Measurements from ENCODE around the gene PALD1. TPM values are rescaled to one million over a fixed set of nuclear protein-coding genes. Genes with fewer than 3 reads are reported as not detected.

PALD1 gene
- total RNA-seq, 1 donor from 2014 or later, result 0.10 TPM

GRCh38 chr10:70534281-70534680, 55.7 kb downstream of the PALD1 start:
- intact Hi-C loops (cut with micrococcal nuclease), result no loop called here

- intact Hi-C loops (cut with micrococcal nuclease), result loop anchor here (5.0 kb wide), 1 partner anchor 153 kb away; the partner anchor contains the start of gene LRRC20
Measured at GRCh38 chr10:70535001-70535400, 56.4 kb downstream of the PALD1 start.

DNA sequence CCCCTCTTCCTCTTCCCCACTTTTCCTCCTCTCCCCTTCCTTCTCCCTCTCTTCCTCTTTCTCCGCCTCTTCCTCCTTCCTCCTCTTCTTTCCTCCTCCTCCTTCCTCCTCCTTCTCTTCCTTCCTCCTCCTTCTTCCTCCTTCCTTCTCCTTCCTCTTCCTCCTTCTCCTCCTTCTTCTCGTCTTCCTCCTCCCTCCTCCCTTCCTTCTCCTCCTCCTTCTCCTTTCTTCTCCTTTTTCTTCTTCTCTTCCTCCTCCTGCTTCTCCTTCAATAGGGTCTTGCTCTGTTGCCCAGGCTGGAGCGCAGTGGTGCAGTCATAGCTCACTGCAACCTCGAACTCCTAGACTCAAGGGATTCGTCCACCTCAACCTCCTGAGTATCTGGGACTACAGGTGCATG, 56.9 kb downstream of the PALD1 start:
- intact Hi-C loops (cut with micrococcal nuclease), result loop anchor here (5.0 kb wide), 1 partner anchor 153 kb away; the partner anchor contains the start of gene LRRC20

- intact Hi-C loops (cut with micrococcal nuclease), result loop anchor here (5.0 kb wide), 1 partner anchor 154 kb away; the partner anchor contains the start of gene LRRC20
Measured at GRCh38 chr10:70536196-70536861, 57.8 kb downstream of the PALD1 start.

DNA sequence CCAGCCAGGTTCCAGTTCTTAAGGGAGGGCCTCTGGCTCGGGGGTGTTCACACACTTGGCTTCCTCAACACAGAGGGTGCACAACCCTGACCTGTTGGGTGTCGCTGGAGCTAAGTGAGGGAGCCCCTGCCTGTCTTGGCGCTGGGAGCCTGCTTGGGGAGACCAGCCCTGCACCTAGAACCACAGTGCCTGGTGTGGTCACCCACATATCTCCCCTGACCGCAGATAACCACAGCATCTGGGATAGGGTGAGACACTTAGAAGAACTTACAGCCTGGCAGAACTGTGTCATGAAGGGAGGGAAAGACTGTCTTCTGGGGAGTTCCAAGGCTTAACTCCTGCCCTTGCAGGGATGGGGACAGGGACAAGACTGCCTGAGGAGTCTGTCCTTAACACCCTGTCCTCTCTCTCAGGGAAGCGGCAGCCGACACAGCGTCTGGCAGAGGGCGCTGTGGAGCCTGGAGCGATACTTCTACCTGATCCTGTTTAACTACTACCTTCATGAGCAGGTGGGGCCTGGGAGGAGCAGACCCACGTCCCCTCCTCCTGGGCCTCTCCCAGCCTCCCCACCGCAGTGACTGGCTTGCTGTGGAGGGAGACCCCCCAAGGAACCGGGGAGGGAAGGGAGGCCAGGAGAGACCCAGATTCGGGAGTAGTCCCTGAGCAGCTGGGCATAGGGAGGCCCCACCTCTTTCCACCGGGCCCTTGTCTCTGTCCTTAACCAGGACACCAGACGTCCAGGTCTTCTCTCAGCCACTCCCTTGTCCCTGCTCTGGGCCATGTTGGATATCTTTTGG, 59.0 kb downstream of the PALD1 start:
- intact Hi-C loops (cut with micrococcal nuclease), result loop anchor here (5.0 kb wide), 1 partner anchor 155 kb away; the partner anchor contains the start of gene LRRC20

DNA sequence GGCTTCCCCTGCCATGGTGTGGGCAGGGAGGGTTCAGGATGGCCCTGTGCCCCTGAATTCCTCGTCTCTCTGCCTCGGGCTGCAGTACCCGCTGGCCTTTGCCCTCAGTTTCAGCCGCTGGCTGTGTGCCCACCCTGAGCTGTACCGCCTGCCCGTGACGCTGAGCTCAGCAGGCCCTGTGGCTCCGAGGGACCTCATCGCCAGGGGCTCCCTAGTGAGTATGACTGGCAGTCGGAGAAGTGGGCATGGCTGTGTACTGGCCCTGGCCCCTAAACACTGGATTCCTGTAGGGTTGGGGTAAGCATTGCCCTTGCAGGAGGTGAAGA, 59.6 kb downstream of the PALD1 start:
- intact Hi-C loops (cut with micrococcal nuclease), result loop anchor here (5.0 kb wide), 1 partner anchor 156 kb away; the partner anchor contains the start of gene LRRC20

GRCh38 chr10:70538731-70539338, 60.3 kb downstream of the PALD1 start:
- intact Hi-C loops (cut with micrococcal nuclease), result loop anchor here (5.0 kb wide), 1 partner anchor 157 kb away; the partner anchor contains the start of gene LRRC20

DNA sequence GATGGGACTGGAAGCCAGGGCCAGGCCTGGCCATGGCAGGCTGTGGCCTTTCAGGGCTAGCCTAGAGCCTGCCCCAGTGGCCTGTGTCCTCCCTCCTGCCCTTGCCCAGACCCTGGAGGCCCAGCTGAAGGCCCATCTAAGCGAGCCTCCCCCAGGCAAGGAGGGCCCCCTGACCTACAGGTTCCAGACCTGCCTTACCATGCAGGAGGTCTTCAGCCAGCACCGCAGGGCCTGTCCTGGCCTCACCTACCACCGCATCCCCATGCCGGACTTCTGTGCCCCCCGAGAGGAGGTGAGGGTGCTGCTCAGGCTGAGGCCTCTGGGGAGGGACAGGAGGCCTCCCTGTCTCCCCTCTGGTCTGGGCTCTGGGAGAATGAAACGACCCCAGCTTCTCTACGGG, 60.9 kb downstream of the PALD1 start:
- intact Hi-C loops (cut with micrococcal nuclease), result loop anchor here (5.0 kb wide), 1 partner anchor 157 kb away; the partner anchor contains the start of gene LRRC20

GRCh38 chr10:70540089-70540788, 61.7 kb downstream of the PALD1 start:
- intact Hi-C loops (cut with micrococcal nuclease), result loop anchor here (1.0 to 5.0 kb wide), 2 partner anchors 79 to 318 kb away; no protein-coding TSS in a partner anchor

DNA sequence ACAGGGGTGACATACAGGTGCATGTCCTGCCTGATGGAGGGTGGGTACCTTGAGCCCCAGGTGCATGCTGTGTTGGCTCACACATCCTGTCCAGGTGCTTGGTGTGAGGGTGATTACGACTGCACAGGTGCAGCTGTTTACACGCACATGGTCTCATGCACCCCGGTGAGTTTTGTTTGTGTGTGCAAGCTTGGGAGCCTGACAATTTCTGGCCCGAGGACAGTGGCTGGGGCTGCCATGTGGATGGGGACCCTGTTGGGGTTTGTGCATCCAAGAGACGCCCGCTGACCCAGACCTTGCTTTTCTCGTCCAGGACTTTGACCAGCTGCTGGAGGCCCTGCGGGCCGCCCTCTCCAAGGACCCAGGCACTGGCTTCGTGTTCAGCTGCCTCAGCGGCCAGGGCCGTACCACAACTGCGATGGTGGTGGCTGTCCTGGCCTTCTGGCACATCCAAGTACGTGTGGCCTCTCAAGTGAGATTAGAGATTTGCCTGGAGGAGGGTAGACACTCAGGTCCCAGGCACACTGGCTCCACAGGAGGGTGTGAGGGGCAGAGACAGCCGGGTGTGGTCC, 62.3 kb downstream of the PALD1 start:
- intact Hi-C loops (cut with micrococcal nuclease), result loop anchor here (1.0 to 5.0 kb wide), 2 partner anchors 80 to 319 kb away; no protein-coding TSS in a partner anchor

GRCh38 chr10:70541736-70542564, 63.4 kb downstream of the PALD1 start:
- intact Hi-C loops (cut with micrococcal nuclease), result loop anchor here (5.0 kb wide), 1 partner anchor 320 kb away; no protein-coding TSS in a partner anchor

GRCh38 chr10:70542565-70542938, 64.0 kb downstream of the PALD1 start:
- intact Hi-C loops (cut with micrococcal nuclease), result loop anchor here (5.0 kb wide), 1 partner anchor 320 kb away; no protein-coding TSS in a partner anchor

DNA sequence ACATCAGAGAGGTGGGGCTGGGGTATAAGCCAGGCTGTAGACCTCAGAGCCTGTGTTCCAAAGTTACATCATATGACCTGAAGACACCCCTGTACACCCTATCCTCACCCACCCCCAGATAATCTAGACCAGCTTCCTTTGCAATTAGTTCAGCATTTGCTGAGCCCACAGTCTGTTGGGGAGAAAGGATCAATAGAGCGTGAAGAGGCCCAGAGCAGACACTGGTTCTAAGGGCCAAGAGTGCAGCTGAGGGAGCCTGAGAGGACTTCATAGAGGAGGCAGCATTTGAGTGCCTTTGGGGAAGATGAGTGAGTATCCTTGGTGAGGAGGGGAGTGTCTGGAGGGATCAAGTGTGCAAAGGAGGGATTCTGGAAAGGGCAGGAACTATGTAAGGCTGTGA, 65.3 kb downstream of the PALD1 start:
- intact Hi-C loops (cut with micrococcal nuclease), result loop anchor here (5.0 kb wide), 1 partner anchor 322 kb away; no protein-coding TSS in a partner anchor

DNA sequence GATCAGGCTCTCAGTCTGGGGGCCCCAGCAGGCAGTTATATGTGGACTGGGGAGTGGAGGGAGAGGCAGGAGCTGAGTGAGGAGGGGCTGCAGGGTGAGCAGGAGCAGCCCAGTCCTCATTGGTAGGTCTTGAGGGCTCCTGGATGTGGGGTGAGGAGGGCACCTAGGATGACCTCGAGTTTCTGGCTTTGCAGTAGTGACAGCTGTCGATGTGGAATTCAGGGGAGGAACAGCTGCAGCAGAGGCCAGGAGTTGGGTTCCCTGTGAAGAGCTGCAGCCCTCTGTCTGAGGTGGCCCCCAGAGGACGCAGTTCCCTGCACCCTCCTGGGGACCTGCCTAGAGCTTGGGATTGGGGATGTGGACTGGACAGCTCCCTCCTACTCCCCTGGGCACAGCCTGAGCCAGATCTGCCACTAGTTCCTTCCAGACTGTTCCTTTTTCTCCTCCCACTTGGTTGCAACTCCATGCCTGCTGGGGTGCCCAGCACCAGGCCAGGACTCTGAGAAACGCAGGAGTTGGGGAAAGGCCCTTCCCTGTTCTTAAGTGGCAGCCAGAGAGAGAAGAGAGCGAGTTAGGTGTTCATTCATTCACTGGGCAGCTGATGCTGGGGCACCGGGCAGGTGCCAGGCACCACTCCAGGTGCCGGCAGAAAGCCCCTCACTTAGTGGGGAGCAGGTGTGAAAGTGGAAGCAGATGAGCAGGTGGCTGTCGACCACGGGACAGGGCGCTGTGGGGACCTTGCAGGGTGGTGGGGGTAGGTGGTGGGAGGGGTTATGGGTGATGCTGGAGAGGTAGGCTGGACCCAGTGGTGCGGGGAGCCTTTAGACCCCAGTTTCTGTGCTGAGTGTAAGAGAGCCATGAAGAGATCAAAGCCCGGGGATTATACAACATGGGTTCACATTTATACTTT, 66.1 kb downstream of the PALD1 start:
- intact Hi-C loops (cut with micrococcal nuclease), result loop anchor here (5.0 kb wide), 1 partner anchor 322 kb away; no protein-coding TSS in a partner anchor

GRCh38 chr10:70546584-70546983, 68.0 kb downstream of the PALD1 start:
- intact Hi-C loops (cut with micrococcal nuclease), result no loop called here

DNA sequence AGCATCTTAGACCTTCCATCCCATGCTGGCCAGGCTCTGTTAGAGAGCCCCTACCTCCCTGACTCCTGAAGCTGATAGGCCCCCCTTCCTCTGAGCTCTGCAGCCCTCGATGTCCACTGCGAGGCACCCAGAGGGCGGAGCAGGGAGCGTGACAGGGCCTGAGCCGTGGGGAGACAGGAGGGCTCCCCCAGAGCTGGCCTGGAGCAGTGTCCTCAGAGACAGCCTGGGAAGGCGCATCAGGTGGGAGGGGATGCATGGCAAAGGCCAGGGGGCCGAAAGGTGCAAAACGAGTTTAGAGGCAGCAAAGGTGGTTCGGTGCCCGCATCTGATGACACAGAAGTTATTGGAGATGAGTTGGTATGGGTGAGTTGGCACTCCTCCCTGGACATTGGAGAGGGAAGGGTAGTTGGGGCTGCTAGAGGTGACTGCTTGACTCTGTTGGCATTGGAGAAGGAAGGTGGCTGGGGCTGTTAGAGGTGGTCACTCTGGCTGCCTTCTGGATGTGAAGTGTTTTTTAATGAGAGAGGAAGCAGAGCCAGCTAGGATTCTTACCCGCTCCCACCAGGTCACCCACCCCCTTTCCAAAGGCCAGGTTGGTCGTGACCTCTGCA, 70.9 kb downstream of the PALD1 start:
- intact Hi-C loops (cut with micrococcal nuclease), result no loop called here

DNA sequence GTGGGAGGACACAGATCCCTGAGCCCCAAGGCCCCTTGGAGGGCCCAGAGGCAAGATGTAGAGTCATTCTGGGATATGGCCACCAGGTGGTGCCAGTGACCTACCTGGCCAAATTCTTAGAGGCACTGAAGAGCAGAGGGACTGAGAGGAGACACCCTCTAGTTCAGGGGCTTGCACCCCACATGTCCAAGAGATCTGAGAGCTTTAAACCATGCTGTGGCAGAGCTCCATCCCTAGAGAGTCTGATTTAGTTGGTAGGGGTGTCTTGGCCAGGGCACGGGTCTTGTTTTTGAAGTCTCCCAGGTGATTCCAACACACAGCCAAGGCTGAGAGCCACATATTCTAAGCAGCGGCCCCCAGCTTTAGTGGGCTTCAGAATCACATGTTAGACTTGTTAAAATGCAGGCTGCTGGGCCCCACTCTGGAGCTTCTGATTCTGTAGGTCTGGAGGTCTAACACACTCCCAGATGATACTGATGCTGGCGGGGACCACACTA, 71.4 kb downstream of the PALD1 start:
- intact Hi-C loops (cut with micrococcal nuclease), result loop anchor here (1.0 to 2.0 kb wide), 5 partner anchors 9 to 330 kb away; partner anchors contain the start of gene SGPL1

- intact Hi-C loops (cut with micrococcal nuclease), result loop anchor here (1.0 to 2.0 kb wide), 5 partner anchors 9 to 330 kb away; partner anchors contain the start of gene SGPL1
Measured at GRCh38 chr10:70550459-70550858, 71.9 kb downstream of the PALD1 start.

Measured in T-helper 1 cell treated with Interleukin-12 subunit alpha and Interleukin-12 subunit beta and Interleukin-4 antibody, amounts not matched to agents 30 ng/mL and 1 ng/mL, for 36 hours (primary cell).